K562 (cell line): Measurements from ENCODE around the gene PALLD. TPM values are rescaled to one million over a fixed set of nuclear protein-coding genes. Genes with fewer than 3 reads are reported as not detected.

Source experiments
- ATAC-seq: fragments of 200-7000 bp; cut with Tn5 transposase; 3 replicates; pipeline ENCODE4 v1.9.1; 2020; ENCODE audit warnings: moderate library complexity
- BruUV-seq: library from RNA; stranded (reverse); fragments of 400-500 nt; replicated peaks from 2 replicates; lab custom pipeline; 2021; lab: Mats Ljungman, UMichigan
- CTCF ChIA-PET: fragments of 300-600 bp; formaldehyde crosslinking; extraction: SDS; loops from one replicate; lab custom pipeline; 2021; ENCODE audit warnings: low intra/inter-chr PET ratio; lab: Yijun Ruan, JAX
- POLR2A ChIA-PET: fragments of 300-600, 350-650 bp; sonication (Branson Sonifier 250); formaldehyde crosslinking; extraction: SDS; loops from one replicate; lab custom pipeline; 2021; ENCODE audit warnings: antibody characterized with exemption, inconsistent platforms; lab: Yijun Ruan, JAX
- DNase-seq, 4 experiments: peaks; one replicate each; pipeline versions ENCODE4 v3.0.0 to v3.0.0-alpha.2; 2011 to 2018; ENCODE audit warnings: low spot score in 3 of 4, mixed read lengths in 3 of 4; ENCODE audit errors: extremely low read depth in 1 of 4
- FAIRE-seq: peaks from 2 replicates; lab custom pipeline; 2011; peaks lifted over from hg19 to GRCh38; lab: Jason Lieb, UNC
- H2AFZ ChIP-seq: 2 replicates; pipeline ENCODE4 v1.6.0; 2011; ENCODE audit warnings: low read depth, low read length, control low read depth, inconsistent platforms
- H3K27ac ChIP-seq: fragments of 200-600 bp; 3 replicates; pipeline ENCODE4 v1.8.0; 2011; ENCODE audit warnings: low read depth, mild to moderate bottlenecking, control low read depth, inconsistent platforms, low read length, moderate library complexity, mixed read lengths; ENCODE audit errors: extremely low read depth
- H3K27me3 ChIP-seq, 2 experiments: fragments of 300-600 bp in 1 of 2; 2 replicates in 1 of 2; 3 replicates in 1 of 2; pipeline versions ENCODE4 v1.6.0 to v1.8.0; 2011; ENCODE audit warnings: inconsistent platforms in 2 of 2, low read length in 2 of 2, mild to moderate bottlenecking in 1 of 2, mixed read lengths in 1 of 2, moderate library complexity in 1 of 2; ENCODE audit not compliant: control insufficient read depth in 2 of 2, insufficient read depth in 2 of 2
- H3K36me3 ChIP-seq: fragments of 300-600 bp; 3 replicates; pipeline ENCODE4 v1.8.0; 2011; ENCODE audit warnings: mild to moderate bottlenecking, low read length, inconsistent platforms; ENCODE audit not compliant: control insufficient read depth, insufficient read depth
- H3K4me1 ChIP-seq, 2 experiments: fragments of 200-600 bp in 1 of 2; replicated peaks in 1 of 2; 2 replicates in 1 of 2; 3 replicates in 1 of 2; pipeline versions ENCODE4 v1.5.1 to v1.8.0; 2011; ENCODE audit warnings: inconsistent platforms in 2 of 2, low read length in 2 of 2, mild to moderate bottlenecking in 1 of 2, mixed read lengths in 1 of 2, moderate library complexity in 1 of 2; ENCODE audit not compliant: control insufficient read depth in 2 of 2, insufficient read depth in 2 of 2
- H3K4me2 ChIP-seq: 2 replicates; pipeline ENCODE4 v1.6.1; 2011; ENCODE audit warnings: low read length, control low read depth, inconsistent platforms, mixed read lengths; ENCODE audit not compliant: insufficient read depth
- H3K4me3 ChIP-seq: fragments of 200-600 bp; sonication (generic), shearing (Covaris generic); 2 replicates; pipeline ENCODE4 v1.5.1; 2016; ENCODE audit warnings: control low read depth, inconsistent platforms
- H3K79me2 ChIP-seq: fragments of 200-600 bp; 3 replicates; pipeline ENCODE4 v1.8.0; 2011; ENCODE audit warnings: low read length, inconsistent platforms; ENCODE audit not compliant: control insufficient read depth, insufficient read depth
- H3K9ac ChIP-seq, 2 experiments: 2 replicates each; pipeline versions ENCODE4 v1.6.0 to v1.6.1; 2011; ENCODE audit warnings: low read depth in 2 of 2, low read length in 2 of 2, control low read depth in 1 of 2, inconsistent platforms in 1 of 2, mild to moderate bottlenecking in 1 of 2, mixed read lengths in 1 of 2; ENCODE audit not compliant: insufficient read depth in 1 of 2
- H3K9me1 ChIP-seq: one replicate; pipeline ENCODE4 v1.6.0; 2011; ENCODE audit warnings: inconsistent platforms, mild to moderate bottlenecking, low read length, moderate library complexity; ENCODE audit not compliant: control insufficient read depth, insufficient read depth
- H3K9me3 ChIP-seq: replicated peaks from 2 replicates; pipeline ENCODE4 v1.5.1; 2011; ENCODE audit warnings: low read depth, low read length, inconsistent platforms; ENCODE audit not compliant: control insufficient read depth, insufficient read depth
- H4K20me1 ChIP-seq: replicated peaks from 2 replicates; pipeline ENCODE4 v1.6.1; 2011; ENCODE audit warnings: low read length, inconsistent platforms, mixed read lengths; ENCODE audit not compliant: control insufficient read depth, insufficient read depth
- FOSL1 ChIP-seq: fragments of 200-800 bp; sonication (Bioruptor generic); conservative IDR thresholded peaks from 2 replicates; pipeline ENCODE4 v1.6.1; 2016; ENCODE audit warnings: missing genetic modification characterization, missing compliant biosample characterization
- NRF1 ChIP-seq, 2 experiments: fragments of 450-650 bp; IDR thresholded peaks in 1 of 2; conservative IDR thresholded peaks in 1 of 2; 2 replicates each; pipeline ENCODE4 v1.6.1; 2014; ENCODE audit warnings: mild to moderate bottlenecking in 2 of 2
- ZNF282 ChIP-seq: sonication (generic); formaldehyde crosslinking; IDR thresholded peaks from 2 replicates; pipeline ENCODE4 v1.8.1; 2023; ENCODE audit warnings: missing genetic modification reagents
- whole genome bisulfite sequencing: fragments of 100-300 bp; shearing (Covaris generic); methylation state at CpG from one replicate; pipeline ENCODE4 v1.1.6; 2016; ENCODE audit warnings: low coverage, mixed read lengths; ENCODE audit not compliant: insufficient coverage; ENCODE audit errors: missing lambda C conversion rate; 5-methylcytosine and 5-hydroxymethylcytosine counted together
- in situ Hi-C: fragments of 300-500 bp; cut with MboI; formaldehyde crosslinking; loops from 4 replicates; pipeline ENCODE4 v1.15.0; 2018; ENCODE audit warnings: inconsistent platforms, mixed read lengths
- intact Hi-C: fragments of 100-400 bp; cut with micrococcal nuclease; formaldehyde crosslinking; loops from 2 replicates; pipeline ENCODE4 v1.14.2; 2022
- polyA plus RNA-seq, 8 experiments: library from polyadenylated mRNA; depleted of rRNA in 4 of 8; stranded (reverse) in 5 of 8; unstranded in 3 of 8; fragments of >200 nt; fragmentation: Nextera tagmentation in 2 of 8; fragmentation: Illumina TruSeq in 1 of 8; extraction: Ambion mirVana in 2 of 8; extraction: Trizol in 1 of 8; gene quantifications; 2 replicates each; pipeline versions ENCODE4 v1.2.1 to v1.2.3, GENCODE V29; 2011 to 2014; ENCODE audit warnings: inconsistent platforms in 1 of 8, missing spikeins in 1 of 8
- total RNA-seq, 7 experiments: library from RNA; depleted of rRNA in 6 of 7; stranded (reverse); fragments of >200 nt in 6 of 7; fragmentation: Illumina TruSeq in 2 of 7; extraction: Trizol in 2 of 7; gene quantifications; 2 replicates each; pipeline versions ENCODE4 v1.2.1 to v1.2.3, GENCODE V29; 2011 to 2021; ENCODE audit warnings: low replicate concordance in 1 of 7
- TF ChIP-seq, protein P1 (sequence below): IDR thresholded peaks from 2 replicates; pipeline ENCODE4 v1.6.1; 2012; ENCODE audit warnings: low read depth, low read length, improper control_type of control experiment, borderline replicate concordance
- TF ChIP-seq, protein P2 (sequence below), 2 experiments: fragments of 450-650 bp in 1 of 2; sonication (generic) in 1 of 2; formaldehyde crosslinking in 1 of 2; IDR thresholded peaks in 1 of 2; conservative IDR thresholded peaks in 1 of 2; 2 replicates each; pipeline versions ENCODE4 v1.6.1 to v1.8.1; 2016 to 2023; ENCODE audit warnings: mild to moderate bottlenecking in 2 of 2, moderate library complexity in 2 of 2, inconsistent platforms in 1 of 2, missing genetic modification reagents in 1 of 2

The PALLD gene
- total and polyA plus RNA-seq, 9 of the 15 experiments (the other 6 are each of a cell fraction or from before 2014, with no cell fraction given) = 0.01 to 0.35 (median 0.06) TPM; not detected in 3

DNA sequence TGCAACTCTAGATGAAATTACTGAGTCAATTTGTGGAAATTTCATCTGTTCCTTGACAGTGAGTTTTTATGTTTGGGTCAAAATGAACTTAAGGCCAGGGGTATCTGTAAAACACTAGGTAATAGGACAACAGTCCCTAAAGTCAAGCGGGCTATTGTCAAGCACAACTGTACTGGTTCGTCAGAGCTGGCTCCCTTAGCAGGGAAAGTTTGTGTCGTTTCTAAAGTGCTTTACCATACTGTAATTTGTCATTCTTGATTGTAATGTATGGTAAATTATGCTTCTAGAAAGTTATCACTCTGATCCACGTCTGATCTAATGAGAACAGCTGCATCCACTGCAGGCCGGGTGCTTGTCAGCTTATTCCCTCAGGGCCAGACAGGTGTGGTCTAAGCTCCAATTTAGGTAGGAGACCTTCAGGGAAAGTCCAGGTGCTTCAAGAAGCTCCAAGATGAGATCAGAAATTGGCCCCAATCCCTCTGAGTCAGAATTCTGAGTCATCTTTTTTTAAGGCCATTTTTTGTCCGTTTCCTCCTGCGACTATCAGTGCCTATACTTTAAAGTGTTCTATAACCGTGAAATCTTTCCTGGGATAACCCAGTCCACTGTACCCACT is 92.2 kb downstream of the PALLD start:
- no peaks in the 10 kb centered on the region for H3K79me2 ChIP-seq
- TF ChIP-seq FOSL1 (tag) (peak; percentile 75), ZNF282 (CRISPR knock-in tag) (no peak), NRF1 (conservative IDR thresholded peaks at IDR 0.05 in 1 of 2, IDR thresholded peaks at IDR 0.05 in 1 of 2) (no peak)
- TF ChIP-seq, protein P1, sequence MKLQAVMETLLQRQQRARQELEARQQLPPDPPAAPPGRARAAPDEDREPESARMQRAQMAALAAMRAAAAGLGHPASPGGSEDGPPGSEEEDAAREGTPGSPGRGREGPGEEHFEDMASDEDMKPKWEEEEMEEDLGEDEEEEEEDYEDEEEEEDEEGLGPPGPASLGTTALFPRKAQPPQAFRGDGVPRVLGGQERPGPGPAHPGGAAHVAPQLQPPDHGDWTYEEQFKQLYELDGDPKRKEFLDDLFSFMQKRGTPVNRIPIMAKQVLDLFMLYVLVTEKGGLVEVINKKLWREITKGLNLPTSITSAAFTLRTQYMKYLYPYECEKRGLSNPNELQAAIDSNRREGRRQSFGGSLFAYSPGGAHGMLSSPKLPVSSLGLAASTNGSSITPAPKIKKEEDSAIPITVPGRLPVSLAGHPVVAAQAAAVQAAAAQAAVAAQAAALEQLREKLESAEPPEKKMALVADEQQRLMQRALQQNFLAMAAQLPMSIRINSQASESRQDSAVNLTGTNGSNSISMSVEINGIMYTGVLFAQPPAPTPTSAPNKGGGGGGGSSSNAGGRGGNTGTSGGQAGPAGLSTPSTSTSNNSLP = no peak
- TF ChIP-seq, protein P2, sequence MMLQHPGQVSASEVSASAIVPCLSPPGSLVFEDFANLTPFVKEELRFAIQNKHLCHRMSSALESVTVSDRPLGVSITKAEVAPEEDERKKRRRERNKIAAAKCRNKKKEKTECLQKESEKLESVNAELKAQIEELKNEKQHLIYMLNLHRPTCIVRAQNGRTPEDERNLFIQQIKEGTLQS (IDR thresholded peaks at IDR 0.05) = peak; percentile 39; the same call in 1 of the 2 replicates
- TF ChIP-seq, protein P2 (CRISPR knock-in tag; conservative IDR thresholded peaks at IDR 0.05) = no peak
- H3K27ac ChIP-seq = no peak overlapping the region
- no peak overlapping the region for H3K9ac ChIP-seq
- no peaks in the 10 kb centered on the region for H3K36me3 ChIP-seq
- no peaks in the 10 kb centered on the region for H3K9me1 ChIP-seq
- intact Hi-C loops = loop anchor here (5.0 kb wide), 1 partner anchor 333 kb away; no protein-coding TSS in a partner anchor
- DNase-seq (no peak), ATAC-seq (no peak), FAIRE-seq (no peak)
- no peak overlapping the region for H3K4me2 ChIP-seq
- H4K20me1 ChIP-seq = no peaks in the 10 kb centered on the region
- no TSS peak for BruUV-seq
- no peak overlapping the region for H2AFZ ChIP-seq
- WGBS = under 1% methylated on average over 8 of the region's 8 CpGs
- POLR2A ChIA-PET = no interaction called here
- no peak overlapping the region for H3K4me3 ChIP-seq
- CTCF ChIA-PET = no interaction called here
- no peaks in the 10 kb centered on the region; a peak in 1 of 5 replicates for H3K27me3 ChIP-seq
- in situ Hi-C loops = no loop called here
- H3K4me1 ChIP-seq = no peaks in the 10 kb centered on the region
- H3K9me3 ChIP-seq = no peaks in the 10 kb centered on the region
